ENCODE results near the gene CD247. TPM values are rescaled to one million over a fixed set of nuclear protein-coding genes. Genes with fewer than 3 reads are reported as not detected.

The CD247 gene
- polyA plus RNA-seq, 2 of the 4 experiments (the other 2 are of a cell fraction) = 0.10 to 0.27 TPM

GRCh38 chr1:167499664-167500101 is 18.6 kb downstream of the CD247 start:
- DNase-seq (ENCODE audit: low read depth in 1 of 2, low spot score in 1 of 2) (no peak), FAIRE-seq (no peak), ATAC-seq (no peak)
- 37% methylated on average over 3 of the region's 3 CpGs for WGBS (ENCODE audit: missing lambda C conversion rate)
- CTCF ChIA-PET = interaction anchor here (1.0 kb wide), 1 partner anchor 15 kb away, joined by 3 read pairs; no protein-coding TSS in a partner anchor
- Histone ChIP-seq H3K4me1 (no peaks in the 10 kb centered on the region), H3K4me2 (no peak overlapping the region), H3K9me3 (no peaks in the 10 kb centered on the region), H3K27ac (no peak overlapping the region), H3K4me3 (no peak overlapping the region)
- TF ChIP-seq POLR2AphosphoS2 (conservative IDR thresholded peaks at IDR 0.05; ENCODE audit: low read length) (no peak), JUNB (IDR thresholded peaks at IDR 0.05) (no peak), MAZ (IDR thresholded peaks at IDR 0.05; ENCODE audit: borderline replicate concordance, low read depth, low read length) (no peak), JUN (IDR thresholded peaks at IDR 0.05) (no peak), POLR2A (IDR thresholded peaks at IDR 0.05; ENCODE audit: low read length) (no peak), ELK1 (IDR thresholded peaks at IDR 0.05; ENCODE audit: low read depth, low read length) (no peak), FOSB (CRISPR knock-in tag; IDR thresholded peaks at IDR 0.05) (no peak), ATOH8 (CRISPR knock-in tag; IDR thresholded peaks at IDR 0.05; ENCODE audit: low read depth) (no peak), HDAC2 (IDR thresholded peaks at IDR 0.05) (no peak), RAD21 (conservative IDR thresholded peaks at IDR 0.05 in 1 of 2, IDR thresholded peaks at IDR 0.05 in 1 of 2) (no peak), NR3C1 (IDR thresholded peaks at IDR 0.05) (no peak), REST (IDR thresholded peaks at IDR 0.05) (no peak), USF2 (IDR thresholded peaks at IDR 0.05) (no peak), CBX8 (IDR thresholded peaks at IDR 0.05) (no peak), NPAS2 (CRISPR knock-in tag; IDR thresholded peaks at IDR 0.05; ENCODE audit: borderline replicate concordance) (no peak), HOXB5 (CRISPR knock-in tag; IDR thresholded peaks at IDR 0.05) (no peak), BHLHE40 (IDR thresholded peaks at IDR 0.05; ENCODE audit: low read depth, low read length) (no peak), ZNF302 (CRISPR knock-in tag; IDR thresholded peaks at IDR 0.05) (no peak)
- TF ChIP-seq, protein P1, sequence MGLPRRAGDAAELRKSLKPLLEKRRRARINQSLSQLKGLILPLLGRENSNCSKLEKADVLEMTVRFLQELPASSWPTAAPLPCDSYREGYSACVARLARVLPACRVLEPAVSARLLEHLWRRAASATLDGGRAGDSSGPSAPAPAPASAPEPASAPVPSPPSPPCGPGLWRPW (IDR thresholded peaks at IDR 0.05) = no peak
- POLR2A ChIA-PET = no interaction called here

- H3K9me3 ChIP-seq = no peaks in the 10 kb centered on the region
- ATAC-seq = no peak
- WGBS (ENCODE audit: missing lambda C conversion rate) = 15% methylated on average over 4 of the region's 4 CpGs
- no peak for TF ChIP-seq ESRRA (IDR thresholded peaks at IDR 0.05; ENCODE audit: borderline replicate concordance, low read length)
- TF ChIP-seq, protein P2, sequence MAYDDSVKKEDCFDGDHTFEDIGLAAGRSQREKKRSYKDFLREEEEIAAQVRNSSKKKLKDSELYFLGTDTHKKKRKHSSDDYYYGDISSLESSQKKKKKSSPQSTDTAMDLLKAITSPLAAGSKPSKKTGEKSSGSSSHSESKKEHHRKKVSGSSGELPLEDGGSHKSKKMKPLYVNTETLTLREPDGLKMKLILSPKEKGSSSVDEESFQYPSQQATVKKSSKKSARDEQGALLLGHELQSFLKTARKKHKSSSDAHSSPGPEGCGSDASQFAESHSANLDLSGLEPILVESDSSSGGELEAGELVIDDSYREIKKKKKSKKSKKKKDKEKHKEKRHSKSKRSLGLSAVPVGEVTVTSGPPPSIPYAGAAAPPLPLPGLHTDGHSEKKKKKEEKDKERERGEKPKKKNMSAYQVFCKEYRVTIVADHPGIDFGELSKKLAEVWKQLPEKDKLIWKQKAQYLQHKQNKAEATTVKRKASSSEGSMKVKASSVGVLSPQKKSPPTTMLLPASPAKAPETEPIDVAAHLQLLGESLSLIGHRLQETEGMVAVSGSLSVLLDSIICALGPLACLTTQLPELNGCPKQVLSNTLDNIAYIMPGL (CRISPR knock-in tag; IDR thresholded peaks at IDR 0.05; ENCODE audit: borderline replicate concordance) = no peak
- no peak for TF ChIP-seq FOSB (CRISPR knock-in tag; IDR thresholded peaks at IDR 0.05)
- no peak for TF ChIP-seq TFCP2L1 (CRISPR knock-in tag; IDR thresholded peaks at IDR 0.05)
- TF ChIP-seq MYC (IDR thresholded peaks at IDR 0.05; ENCODE audit: borderline replicate concordance, low read length) = no peak
- no peak for TF ChIP-seq ZC3H11A (IDR thresholded peaks at IDR 0.05)
- TF ChIP-seq JUN (IDR thresholded peaks at IDR 0.05) = no peak
- TF ChIP-seq RCOR1 (IDR thresholded peaks at IDR 0.05; ENCODE audit: low read depth, low read length) = no peak
- TF ChIP-seq, protein P3, sequence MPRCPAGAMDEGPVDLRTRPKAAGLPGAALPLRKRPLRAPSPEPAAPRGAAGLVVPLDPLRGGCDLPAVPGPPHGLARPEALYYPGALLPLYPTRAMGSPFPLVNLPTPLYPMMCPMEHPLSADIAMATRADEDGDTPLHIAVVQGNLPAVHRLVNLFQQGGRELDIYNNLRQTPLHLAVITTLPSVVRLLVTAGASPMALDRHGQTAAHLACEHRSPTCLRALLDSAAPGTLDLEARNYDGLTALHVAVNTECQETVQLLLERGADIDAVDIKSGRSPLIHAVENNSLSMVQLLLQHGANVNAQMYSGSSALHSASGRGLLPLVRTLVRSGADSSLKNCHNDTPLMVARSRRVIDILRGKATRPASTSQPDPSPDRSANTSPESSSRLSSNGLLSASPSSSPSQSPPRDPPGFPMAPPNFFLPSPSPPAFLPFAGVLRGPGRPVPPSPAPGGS (IDR thresholded peaks at IDR 0.05) = no peak
- no peak for TF ChIP-seq CHD2 (IDR thresholded peaks at IDR 0.05; ENCODE audit: low read length, partially characterized antibody)
- no peak for TF ChIP-seq CBX2 (IDR thresholded peaks at IDR 0.05; ENCODE audit: borderline replicate concordance, low read depth)
- TF ChIP-seq GATA3 (IDR thresholded peaks at IDR 0.05; ENCODE audit: borderline replicate concordance) = no peak
- TF ChIP-seq SREBF2 (IDR thresholded peaks at IDR 0.05) = no peak
- TF ChIP-seq HOXA7 (CRISPR knock-in tag; IDR thresholded peaks at IDR 0.05) = no peak
Measured at GRCh38 chr1:167499106-167499505, 19.2 kb downstream of the CD247 start.

More at GRCh38 chr1:167499106-167499505, 19.2 kb downstream of the CD247 start:
- H3K27ac ChIP-seq = no peak overlapping the region
- no peak overlapping the region for H3K4me3 ChIP-seq
- no peak overlapping the region for H3K4me2 ChIP-seq
- ChIA-PET POLR2A (no interaction called here), CTCF (interaction anchor here (1.0 kb wide), 1 partner anchor 16 kb away, joined by 3 read pairs; no protein-coding TSS in a partner anchor)
- DNase-seq (ENCODE audit: low read depth in 1 of 2, low spot score in 1 of 2) (no peak), FAIRE-seq (no peak)
- no peaks in the 10 kb centered on the region for H3K4me1 ChIP-seq
